DND-41 (cell line): ENCODE data around the gene MCOLN3.

Experiments
- ATAC-seq: fragments of 200-7000 bp; cut with Tn5 transposase; 3 replicates; pipeline ENCODE4 v1.9.1; 2021; ENCODE audit warnings: low read depth; ENCODE audit not compliant: insufficient read depth
- DNase-seq: peaks from one replicate; pipeline ENCODE4 v3.0.0-alpha.2; 2020
- H2AFZ ChIP-seq: 2 replicates; pipeline ENCODE4 v1.6.0; 2012; ENCODE audit warnings: low read depth, low read length
- H3K27ac ChIP-seq: 2 replicates; pipeline ENCODE4 v1.5.1; 2012; ENCODE audit warnings: low read length, inconsistent platforms
- H3K27me3 ChIP-seq: fragments of 200-600 bp; sonication (generic); 2 replicates; pipeline ENCODE4 v1.6.0; 2012; ENCODE audit warnings: low read length, mild to moderate bottlenecking, inconsistent platforms; ENCODE audit not compliant: insufficient read depth, poor library complexity
- H3K36me3 ChIP-seq: 2 replicates; pipeline ENCODE4 v1.5.1; 2012; ENCODE audit warnings: low read length, inconsistent platforms; ENCODE audit not compliant: insufficient read depth
- H3K4me1 ChIP-seq: 2 replicates; pipeline ENCODE4 v1.5.1; 2012; ENCODE audit warnings: mild to moderate bottlenecking, low read length; ENCODE audit not compliant: insufficient read depth
- H3K4me2 ChIP-seq: 2 replicates; pipeline ENCODE4 v1.6.0; 2012; ENCODE audit warnings: mild to moderate bottlenecking, moderate library complexity, low read length, inconsistent platforms; ENCODE audit not compliant: insufficient read depth
- H3K4me3 ChIP-seq, 2 experiments: fragments of 200-600 bp in 1 of 2; shearing (Covaris generic) in 1 of 2; 2 replicates each; pipeline ENCODE4 v1.5.1; 2012 to 2016; ENCODE audit warnings: inconsistent platforms in 2 of 2, low read length in 2 of 2, mild to moderate bottlenecking in 2 of 2, low read depth in 1 of 2, moderate library complexity in 1 of 2
- H3K79me2 ChIP-seq: 2 replicates; pipeline ENCODE4 v1.6.0; 2012; ENCODE audit warnings: low read length, inconsistent platforms; ENCODE audit not compliant: insufficient read depth
- H3K9ac ChIP-seq: 2 replicates; pipeline ENCODE4 v1.6.0; 2012; ENCODE audit warnings: low read depth, mild to moderate bottlenecking, inconsistent platforms, low read length, moderate library complexity
- H3K9me3 ChIP-seq: 2 replicates; pipeline ENCODE4 v1.5.1; 2012; ENCODE audit warnings: low read length, moderate library complexity, mild to moderate bottlenecking, inconsistent platforms; ENCODE audit not compliant: insufficient read depth, severe bottlenecking
- H4K20me1 ChIP-seq: 2 replicates; pipeline ENCODE4 v1.6.0; 2012; ENCODE audit warnings: low read length; ENCODE audit not compliant: insufficient read depth
- EZH2 ChIP-seq: IDR thresholded peaks from 3 replicates; pipeline ENCODE4 v1.6.1; 2012; ENCODE audit warnings: borderline replicate concordance, low read depth, mild to moderate bottlenecking, moderate library complexity, low read length, inconsistent platforms; ENCODE audit not compliant: severe bottlenecking
- TF ChIP-seq, protein P1 (sequence below): IDR thresholded peaks from 2 replicates; pipeline ENCODE4 v1.5.1; 2012; ENCODE audit warnings: borderline replicate concordance, low read length, moderate library complexity, mild to moderate bottlenecking; ENCODE audit not compliant: poor library complexity, severe bottlenecking; ENCODE audit errors: extremely low read depth

Gene MCOLN3

DNA sequence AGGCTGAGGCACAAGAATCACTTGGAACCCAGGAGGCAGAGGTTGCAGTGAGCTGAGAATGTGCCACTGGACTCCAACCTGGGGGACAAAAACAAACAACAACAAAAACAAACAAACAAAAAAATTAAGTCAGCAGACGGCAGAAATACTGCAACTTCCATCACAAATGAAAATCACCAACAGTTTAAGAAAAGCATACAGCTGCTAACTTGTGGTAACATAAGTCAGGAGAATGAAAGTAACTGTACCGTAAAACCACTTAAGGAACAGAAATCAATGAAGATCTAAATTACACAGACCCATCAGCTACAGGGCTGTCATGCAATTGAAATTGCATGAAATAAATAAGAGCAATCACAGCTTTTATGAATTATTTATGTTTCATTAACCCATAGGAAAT is 76.3 kb downstream of the MCOLN3 start:
- Histone ChIP-seq H3K4me1 (no peaks in the 10 kb centered on the region), H3K4me2 (no peak overlapping the region), H3K79me2 (no peaks in the 10 kb centered on the region), H2AFZ (no peak overlapping the region), H3K36me3 (no peaks in the 10 kb centered on the region), H3K27ac (no peak overlapping the region), H3K27me3 (no peaks in the 10 kb centered on the region), H4K20me1 (no peaks in the 10 kb centered on the region), H3K9me3 (no peaks in the 10 kb centered on the region), H3K4me3 (no peak overlapping the region), H3K9ac (no peak overlapping the region)
- TF ChIP-seq, protein P1, sequence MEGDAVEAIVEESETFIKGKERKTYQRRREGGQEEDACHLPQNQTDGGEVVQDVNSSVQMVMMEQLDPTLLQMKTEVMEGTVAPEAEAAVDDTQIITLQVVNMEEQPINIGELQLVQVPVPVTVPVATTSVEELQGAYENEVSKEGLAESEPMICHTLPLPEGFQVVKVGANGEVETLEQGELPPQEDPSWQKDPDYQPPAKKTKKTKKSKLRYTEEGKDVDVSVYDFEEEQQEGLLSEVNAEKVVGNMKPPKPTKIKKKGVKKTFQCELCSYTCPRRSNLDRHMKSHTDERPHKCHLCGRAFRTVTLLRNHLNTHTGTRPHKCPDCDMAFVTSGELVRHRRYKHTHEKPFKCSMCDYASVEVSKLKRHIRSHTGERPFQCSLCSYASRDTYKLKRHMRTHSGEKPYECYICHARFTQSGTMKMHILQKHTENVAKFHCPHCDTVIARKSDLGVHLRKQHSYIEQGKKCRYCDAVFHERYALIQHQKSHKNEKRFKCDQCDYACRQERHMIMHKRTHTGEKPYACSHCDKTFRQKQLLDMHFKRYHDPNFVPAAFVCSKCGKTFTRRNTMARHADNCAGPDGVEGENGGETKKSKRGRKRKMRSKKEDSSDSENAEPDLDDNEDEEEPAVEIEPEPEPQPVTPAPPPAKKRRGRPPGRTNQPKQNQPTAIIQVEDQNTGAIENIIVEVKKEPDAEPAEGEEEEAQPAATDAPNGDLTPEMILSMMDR = no peak
- TF ChIP-seq EZH2 = no peak
- ATAC-seq (no peak), DNase-seq (no peak)

GRCh38 chr1:84969489-84970250 is 78.6 kb downstream of the MCOLN3 start:
- Histone ChIP-seq H3K4me3 (no peak overlapping the region), H3K27me3 (no peaks in the 10 kb centered on the region), H3K36me3 (no peaks in the 10 kb centered on the region), H4K20me1 (no peaks in the 10 kb centered on the region), H3K4me2 (no peak overlapping the region), H3K9ac (no peak overlapping the region), H3K27ac (no peak overlapping the region), H2AFZ (no peak overlapping the region), H3K4me1 (no peaks in the 10 kb centered on the region), H3K79me2 (no peaks in the 10 kb centered on the region), H3K9me3 (no peaks in the 10 kb centered on the region)
- TF ChIP-seq EZH2 = no peak
- TF ChIP-seq, protein P1 = no peak
- ATAC-seq (no peak), DNase-seq (no peak)

- no peaks in the 10 kb centered on the region for H3K9me3 ChIP-seq
- no peak overlapping the region for H3K4me3 ChIP-seq
- H3K79me2 ChIP-seq = no peaks in the 10 kb centered on the region
- H2AFZ ChIP-seq = no peak overlapping the region
- H3K4me1 ChIP-seq = no peaks in the 10 kb centered on the region
- H4K20me1 ChIP-seq = no peaks in the 10 kb centered on the region
- H3K27ac ChIP-seq = no peak overlapping the region
- H3K4me2 ChIP-seq = no peak overlapping the region
- no peaks in the 10 kb centered on the region for H3K36me3 ChIP-seq
- no peak for DNase-seq
- TF ChIP-seq, protein P1 = no peak
- TF ChIP-seq EZH2 = no peak
- H3K27me3 ChIP-seq = no peaks in the 10 kb centered on the region
- ATAC-seq = no peak
- H3K9ac ChIP-seq = no peak overlapping the region
Observed at GRCh38 chr1:84968865-84969264, 79.4 kb downstream of the MCOLN3 start.

- no peak for ATAC-seq
- H3K79me2 ChIP-seq = no peaks in the 10 kb centered on the region
- no peaks in the 10 kb centered on the region for H3K36me3 ChIP-seq
- no peak overlapping the region for H3K4me2 ChIP-seq
- H4K20me1 ChIP-seq = no peaks in the 10 kb centered on the region
- no peak for DNase-seq
- H3K27me3 ChIP-seq = no peaks in the 10 kb centered on the region
- H3K4me3 ChIP-seq = no peak overlapping the region
- H3K9me3 ChIP-seq = no peaks in the 10 kb centered on the region
- H3K9ac ChIP-seq = no peak overlapping the region
- no peak overlapping the region for H2AFZ ChIP-seq
- TF ChIP-seq, protein P1 = no peak
- no peak for TF ChIP-seq EZH2
- no peaks in the 10 kb centered on the region for H3K4me1 ChIP-seq
- no peak overlapping the region for H3K27ac ChIP-seq
Observed at GRCh38 chr1:84968101-84968500, 80.2 kb downstream of the MCOLN3 start.
